ENCODE measurements around the gene EIF4A3. TPM values are rescaled to one million over a fixed set of nuclear protein-coding genes. Genes with fewer than 3 reads are reported as not detected.

Gene EIF4A3
- total and polyA plus RNA-seq, 10 of the 15 experiments (the other 5 are each of a cell fraction or from before 2014, with no cell fraction given): 53.3 to 225 (median 103) TPM

DNA sequence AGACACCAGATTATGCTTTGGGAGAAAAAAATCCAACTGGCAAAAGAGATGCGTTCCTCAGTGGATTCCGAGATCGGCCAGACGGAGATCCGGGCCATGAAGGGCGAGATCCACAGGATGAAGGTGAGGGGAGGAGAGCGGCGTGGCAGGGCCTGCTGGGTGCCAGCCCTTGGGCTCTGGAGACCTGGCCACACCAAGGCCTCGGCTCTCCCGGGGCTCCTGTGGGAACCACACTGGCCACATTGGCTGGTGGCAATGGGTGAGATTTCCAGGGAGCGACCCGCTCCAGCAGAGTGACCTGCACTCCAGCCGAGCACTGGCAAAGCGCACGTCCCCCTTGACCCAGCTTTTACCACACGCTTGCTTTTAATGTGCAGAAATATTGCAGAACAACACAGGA lies 57.2 kb downstream of the EIF4A3 start (continued):
- TF ChIP-seq MEF2B (IDR thresholded peaks at IDR 0.05; ENCODE audit: partially characterized antibody, poor library complexity, severe bottlenecking) (no peak), PML (IDR thresholded peaks at IDR 0.05; ENCODE audit: low read length) (no peak)

- 30% methylated on average over 31 of the region's 34 CpGs for WGBS (ENCODE audit: insufficient coverage, insufficient replicate concordance, low lambda C conversion rate, missing lambda C conversion rate)
- in situ Hi-C loops (cut with MboI) (no loop called here), intact Hi-C loops (cut with micrococcal nuclease; ENCODE audit: unreplicated experiment) (no loop called here)
- no peak overlapping the region for H3K27ac ChIP-seq (ENCODE audit: control insufficient read depth, insufficient read depth)
- no peaks in the 10 kb centered on the region for H3K4me1 ChIP-seq (ENCODE audit: control insufficient read depth, insufficient read depth, low read length)
- ATAC-seq (no peak), FAIRE-seq (no peak), DNase-seq (ENCODE audit: low read depth, low spot score) (no peak)
- no peak for TF ChIP-seq ZNF207 (IDR thresholded peaks at IDR 0.05; ENCODE audit: borderline replicate concordance)
- TF ChIP-seq MTA3 (IDR thresholded peaks at IDR 0.05; ENCODE audit: borderline replicate concordance, low read length): no peak
- no peak for TF ChIP-seq EP300 (IDR thresholded peaks at IDR 0.05; ENCODE audit: borderline replicate concordance in 1 of 2, control insufficient read depth in 1 of 2, low read depth in 2 of 2, low read length in 2 of 2)
- TF ChIP-seq RELA (IDR thresholded peaks at IDR 0.05; ENCODE audit: borderline replicate concordance, partially characterized antibody): no peak
- no peak for TF ChIP-seq CBX3 (IDR thresholded peaks at IDR 0.05; ENCODE audit: borderline replicate concordance, low read depth)
- TF ChIP-seq, protein P1, sequence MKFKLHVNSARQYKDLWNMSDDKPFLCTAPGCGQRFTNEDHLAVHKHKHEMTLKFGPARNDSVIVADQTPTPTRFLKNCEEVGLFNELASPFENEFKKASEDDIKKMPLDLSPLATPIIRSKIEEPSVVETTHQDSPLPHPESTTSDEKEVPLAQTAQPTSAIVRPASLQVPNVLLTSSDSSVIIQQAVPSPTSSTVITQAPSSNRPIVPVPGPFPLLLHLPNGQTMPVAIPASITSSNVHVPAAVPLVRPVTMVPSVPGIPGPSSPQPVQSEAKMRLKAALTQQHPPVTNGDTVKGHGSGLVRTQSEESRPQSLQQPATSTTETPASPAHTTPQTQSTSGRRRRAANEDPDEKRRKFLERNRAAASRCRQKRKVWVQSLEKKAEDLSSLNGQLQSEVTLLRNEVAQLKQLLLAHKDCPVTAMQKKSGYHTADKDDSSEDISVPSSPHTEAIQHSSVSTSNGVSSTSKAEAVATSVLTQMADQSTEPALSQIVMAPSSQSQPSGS (IDR thresholded peaks at IDR 0.05; ENCODE audit: low read length): no peak
- TF ChIP-seq NFIC (IDR thresholded peaks at IDR 0.05; ENCODE audit: low read depth, low read length): no peak
- no peaks in the 10 kb centered on the region for H3K9me3 ChIP-seq (replicated peaks; ENCODE audit: control insufficient read depth, insufficient read depth, low read length)
- H2AFZ ChIP-seq (ENCODE audit: control insufficient read depth, low read depth, low read length): no peak overlapping the region
- 0 out of 2 replicates have a peak, but pooled peaks cover 2% of the 10 kb centered on the region for H4K20me1 ChIP-seq (ENCODE audit: control insufficient read depth, insufficient read depth)
- ChIA-PET POLR2A (interaction anchor here (0.6 kb wide), 1 partner anchor 214 kb away, joined by 3 read pairs; no protein-coding TSS in a partner anchor), SMC1A (ENCODE audit: uncharacterized antibody, unreplicated experiment) (no interaction called here), CTCF (interaction anchor here (1.1 to 1.6 kb wide), 2 partner anchors 11 to 14 kb away, joined by 3 read pairs; partner anchors contain the start of gene GAA), RAD21 (ENCODE audit: unreplicated experiment) (no interaction called here)
- BruUV-seq (replicated peaks): no TSS peak
- no peak overlapping the region for H3K9ac ChIP-seq (ENCODE audit: control insufficient read depth, insufficient read depth, low read length)
- H3K27me3 ChIP-seq (replicated peaks in 1 of 2; ENCODE audit: control insufficient read depth in 2 of 2, insufficient read depth in 2 of 2, low read length in 1 of 2): no peaks in the 10 kb centered on the region; a peak in 1 of 4 replicates
- H3K4me3 ChIP-seq: no peak overlapping the region
- no peak overlapping the region for H3K4me2 ChIP-seq (ENCODE audit: control insufficient read depth, insufficient read depth)
- H3K36me3 ChIP-seq (ENCODE audit: control insufficient read depth in 2 of 2, insufficient read depth in 2 of 2, low read length in 1 of 2): no peaks in the 10 kb centered on the region
- no peaks in the 10 kb centered on the region for H3K79me2 ChIP-seq (ENCODE audit: control insufficient read depth, insufficient read depth, low read length)
Observed at GRCh38 chr17:80087346-80088265, 59.3 kb downstream of the EIF4A3 start.
